Peyer's patch (tissue), 4 donors: ENCODE results near the gene RFPL4A. TPM values are rescaled to one million over a fixed set of nuclear protein-coding genes. Genes with fewer than 3 reads are reported as not detected.

Experiments
- DNase-seq, 3 donors: peaks; one replicate each; pipeline ENCODE4 v3.0.0-alpha.2; 2017 to 2019
- H3K27ac ChIP-seq, 4 donors: fragments of 200-600 bp; sonication (generic); one replicate each; pipeline ENCODE4 v1.5.1; 2016 to 2019
- H3K27me3 ChIP-seq, 2 donors: fragments of 200-600 bp; sonication (generic); one replicate each; pipeline ENCODE4 v1.5.1; 2019
- H3K36me3 ChIP-seq, 3 donors: fragments of 200-600 bp; sonication (generic); one replicate each; pipeline ENCODE4 v1.5.1; 2016 to 2019
- H3K4me1 ChIP-seq, 4 donors: fragments of 200-600 bp; sonication (generic); one replicate each; pipeline ENCODE4 v1.5.1; 2016 to 2019
- H3K4me3 ChIP-seq, 4 donors: fragments of 200-600 bp; sonication (generic); 1 replicate in 3 of 4; 2 replicates in 1 of 4; pipeline ENCODE4 v1.5.1; 2016 to 2019; ENCODE audit warnings: mild to moderate bottlenecking in 1 of 4
- H3K9me3 ChIP-seq, 4 donors: fragments of 200-600 bp; sonication (generic); one replicate each; pipeline ENCODE4 v1.5.1; 2016 to 2019; ENCODE audit warnings: mild to moderate bottlenecking in 1 of 4
- POLR2A ChIP-seq, 2 donors: fragments of 450-650 bp; IDR thresholded peaks; one replicate each; pipeline ENCODE4 v1.5.1; 2017; ENCODE audit warnings: antibody characterized with exemption in 2 of 2, mild to moderate bottlenecking in 2 of 2, moderate library complexity in 2 of 2
- total RNA-seq, 4 donors: library from RNA; depleted of rRNA; stranded (reverse); fragments of >200 nt; gene quantifications; one replicate each; pipeline ENCODE4 v1.1.0, GENCODE V29; 2016
- TF ChIP-seq, protein P1 (sequence below), 6 experiments: fragments of 450-650 bp in 4 of 6; fragments of 200-600 bp in 2 of 6; sonication (generic) in 1 of 6; IDR thresholded peaks; one replicate each; pipeline ENCODE4 v1.5.1; 2017 to 2019; ENCODE audit warnings: antibody characterized with exemption in 6 of 6, mild to moderate bottlenecking in 3 of 6, moderate library complexity in 1 of 6

Gene RFPL4A
- total RNA-seq, 4 donors from 2014 or later: 0.94 TPM; not detected in 3

DNA sequence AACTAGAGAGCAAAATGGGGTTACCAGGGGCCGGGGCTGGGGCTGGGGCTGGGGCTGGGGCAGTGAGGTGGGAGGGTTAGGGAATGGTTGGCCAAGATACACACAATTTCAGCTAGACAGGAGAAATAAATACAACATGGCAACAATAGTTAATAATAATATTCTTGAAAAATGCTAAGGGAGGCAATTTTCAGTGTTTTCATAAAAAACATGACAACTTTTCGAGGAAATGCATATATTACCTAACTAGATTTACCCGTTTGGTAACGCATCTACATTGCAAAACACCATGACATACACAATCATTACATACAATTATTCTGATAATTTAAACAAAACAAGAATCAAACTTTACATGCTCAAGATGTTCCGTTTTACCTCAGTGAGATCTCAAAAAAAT is 22.2 kb downstream of the RFPL4A start:
- Histone ChIP-seq H3K36me3 (no peaks in the 10 kb centered on the region), H3K4me3 (no peak overlapping the region), H3K9me3 (no peaks in the 10 kb centered on the region), H3K27me3 (no peaks in the 10 kb centered on the region), H3K4me1 (no peaks in the 10 kb centered on the region), H3K27ac (no peak overlapping the region)
- TF ChIP-seq, protein P1, sequence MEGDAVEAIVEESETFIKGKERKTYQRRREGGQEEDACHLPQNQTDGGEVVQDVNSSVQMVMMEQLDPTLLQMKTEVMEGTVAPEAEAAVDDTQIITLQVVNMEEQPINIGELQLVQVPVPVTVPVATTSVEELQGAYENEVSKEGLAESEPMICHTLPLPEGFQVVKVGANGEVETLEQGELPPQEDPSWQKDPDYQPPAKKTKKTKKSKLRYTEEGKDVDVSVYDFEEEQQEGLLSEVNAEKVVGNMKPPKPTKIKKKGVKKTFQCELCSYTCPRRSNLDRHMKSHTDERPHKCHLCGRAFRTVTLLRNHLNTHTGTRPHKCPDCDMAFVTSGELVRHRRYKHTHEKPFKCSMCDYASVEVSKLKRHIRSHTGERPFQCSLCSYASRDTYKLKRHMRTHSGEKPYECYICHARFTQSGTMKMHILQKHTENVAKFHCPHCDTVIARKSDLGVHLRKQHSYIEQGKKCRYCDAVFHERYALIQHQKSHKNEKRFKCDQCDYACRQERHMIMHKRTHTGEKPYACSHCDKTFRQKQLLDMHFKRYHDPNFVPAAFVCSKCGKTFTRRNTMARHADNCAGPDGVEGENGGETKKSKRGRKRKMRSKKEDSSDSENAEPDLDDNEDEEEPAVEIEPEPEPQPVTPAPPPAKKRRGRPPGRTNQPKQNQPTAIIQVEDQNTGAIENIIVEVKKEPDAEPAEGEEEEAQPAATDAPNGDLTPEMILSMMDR (IDR thresholded peaks at IDR 0.05): no peak
- TF ChIP-seq POLR2A (IDR thresholded peaks at IDR 0.05): no peak
- no peak for DNase-seq

DNA sequence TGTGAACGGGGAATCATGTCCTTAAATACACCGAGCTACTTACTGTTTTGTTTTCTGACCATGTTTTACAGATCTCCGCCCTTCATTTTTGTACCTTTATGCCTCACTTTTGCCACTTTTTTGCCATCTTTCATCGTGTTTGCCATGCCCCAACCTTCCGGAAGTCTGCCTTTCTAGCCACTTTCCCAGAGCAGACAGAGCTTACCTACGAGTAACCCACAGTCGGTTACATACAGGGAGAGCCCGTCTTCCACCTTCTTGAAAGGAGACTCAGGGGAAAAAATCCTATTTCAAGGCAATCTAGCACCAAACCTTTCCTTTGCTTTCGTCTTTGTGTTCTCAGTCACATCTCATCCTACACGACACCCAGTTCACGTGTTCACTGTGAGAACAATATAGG is 36.1 kb downstream of the RFPL4A start:
- Histone ChIP-seq H3K4me3 (no peak overlapping the region), H3K9me3 (no peaks in the 10 kb centered on the region), H3K4me1 (no peaks in the 10 kb centered on the region), H3K36me3 (no peaks in the 10 kb centered on the region), H3K27me3 (no peaks in the 10 kb centered on the region), H3K27ac (no peak overlapping the region)
- TF ChIP-seq, protein P1 (IDR thresholded peaks at IDR 0.05): no peak
- TF ChIP-seq POLR2A (IDR thresholded peaks at IDR 0.05): no peak
- no peak for DNase-seq

DNA sequence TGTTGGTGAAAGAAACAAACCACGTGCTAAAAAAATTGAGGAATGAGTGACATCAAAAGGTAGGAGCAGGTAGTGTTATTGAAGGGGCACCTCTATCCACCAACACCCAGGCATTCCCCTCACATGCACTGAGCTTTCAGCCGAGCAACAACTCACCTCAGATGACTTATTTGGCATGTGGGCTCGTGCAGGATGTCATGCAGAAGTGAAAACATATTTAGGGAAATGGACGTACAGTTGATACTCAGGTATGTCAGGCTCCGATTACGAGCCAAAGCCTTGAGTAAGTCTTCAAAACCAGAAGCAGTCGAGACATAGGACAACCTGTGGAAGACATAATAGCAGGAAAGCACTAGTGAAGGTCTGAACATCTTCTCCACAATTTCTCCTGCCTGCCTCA is 42.5 kb downstream of the RFPL4A start:
- no peak overlapping the region for H3K27ac ChIP-seq
- TF ChIP-seq, protein P1 (IDR thresholded peaks at IDR 0.05): no peak

DNA sequence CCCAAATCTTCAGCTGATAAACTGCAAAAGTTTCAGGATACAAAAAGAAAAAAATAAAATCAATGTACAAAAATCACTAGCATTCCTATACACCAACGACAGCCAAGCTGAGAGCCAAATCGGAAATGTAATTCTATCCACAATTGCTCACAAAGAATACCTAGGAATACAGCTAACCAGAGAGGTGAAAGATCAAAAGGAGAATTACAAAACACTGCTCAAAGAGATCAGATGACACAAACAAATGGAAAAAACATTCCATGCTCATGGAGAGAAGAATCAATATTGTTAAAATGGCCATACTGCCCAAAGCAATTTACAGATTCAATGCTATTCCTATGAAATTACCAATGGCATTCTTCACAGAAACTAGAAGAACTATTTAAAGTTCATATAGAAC is 43.4 kb downstream of the RFPL4A start:
- H3K27ac ChIP-seq: no peak overlapping the region
- no peaks in the 10 kb centered on the region for H3K36me3 ChIP-seq
- H3K4me1 ChIP-seq: no peaks in the 10 kb centered on the region
- no peaks in the 10 kb centered on the region for H3K9me3 ChIP-seq
- DNase-seq: no peak
- TF ChIP-seq POLR2A (IDR thresholded peaks at IDR 0.05): no peak
- TF ChIP-seq, protein P1 (IDR thresholded peaks at IDR 0.05): no peak
- H3K4me3 ChIP-seq: no peak overlapping the region
- H3K27me3 ChIP-seq: no peaks in the 10 kb centered on the region

More for the DNA sequence above, 42.5 kb downstream of the RFPL4A start:
- Histone ChIP-seq H3K4me1 (no peaks in the 10 kb centered on the region), H3K4me3 (no peak overlapping the region), H3K27me3 (no peaks in the 10 kb centered on the region), H3K36me3 (no peaks in the 10 kb centered on the region), H3K9me3 (no peaks in the 10 kb centered on the region)
- DNase-seq: no peak

DNA sequence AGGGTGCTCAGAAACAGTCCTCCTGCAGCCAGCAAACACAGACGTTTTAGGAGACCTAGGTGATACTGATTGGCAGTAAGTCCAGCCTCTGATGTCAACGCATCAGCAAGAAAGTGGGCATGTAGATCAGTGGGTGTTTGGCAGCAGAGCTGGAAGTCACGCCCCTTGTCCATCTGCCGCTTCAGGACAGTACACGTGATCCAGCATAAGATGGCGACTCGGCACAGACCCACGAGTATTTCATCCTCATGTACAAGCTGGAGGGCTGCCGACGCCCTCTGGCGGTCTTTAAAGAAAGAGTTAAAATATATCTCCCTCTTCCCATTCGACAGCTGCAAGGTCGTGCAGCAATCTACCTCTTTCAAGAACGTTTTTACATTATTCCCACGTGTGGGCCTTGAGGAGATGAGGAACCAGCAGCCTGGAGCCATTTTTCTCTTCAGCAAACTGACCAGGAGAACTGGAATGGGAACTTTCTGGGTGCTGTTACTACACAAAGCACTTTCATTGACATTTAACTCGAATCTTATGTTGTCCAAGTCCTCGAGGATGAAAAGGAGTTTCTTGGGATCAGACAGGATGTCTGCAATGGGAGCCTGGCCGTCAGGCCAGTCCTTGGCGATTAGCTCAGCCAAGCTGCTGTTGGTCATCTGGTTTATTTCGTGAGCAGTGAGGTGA is 50.6 kb downstream of the RFPL4A start:
- TF ChIP-seq POLR2A (IDR thresholded peaks at IDR 0.05): no peak
- TF ChIP-seq, protein P1 (IDR thresholded peaks at IDR 0.05): peak in 4 of 6 experiments; percentile 49 to 64 (median 62)
- Histone ChIP-seq H3K27me3 (no peaks in the 10 kb centered on the region), H3K4me1 (no peaks in the 10 kb centered on the region), H3K27ac (no peak overlapping the region), H3K36me3 (no peaks in the 10 kb centered on the region), H3K4me3 (no peak overlapping the region), H3K9me3 (no peaks in the 10 kb centered on the region)
- DNase-seq: peak; percentile 63 to 83 (median 65)
